Neuronal stem cell (in vitro differentiated cells): ENCODE data around the gene OSBPL10.

Source experiments
- DNase-seq: peaks from one replicate; pipeline ENCODE4 v3.0.0-alpha.2; 2013; ENCODE audit warnings: low spot score
- H2AFZ ChIP-seq: one replicate; pipeline ENCODE4 v1.6.1; 2013; ENCODE audit warnings: mild to moderate bottlenecking, low read length, inconsistent platforms
- H2AK5ac ChIP-seq: 2 replicates; pipeline ENCODE4 v1.6.1; 2013; ENCODE audit warnings: low read depth, mild to moderate bottlenecking, inconsistent platforms, low read length, moderate library complexity, mixed read lengths
- H2BK120ac ChIP-seq: 2 replicates; pipeline ENCODE4 v1.6.1; 2013; ENCODE audit warnings: low read depth, mild to moderate bottlenecking, inconsistent platforms, low read length, moderate library complexity, mixed read lengths
- H2BK12ac ChIP-seq: one replicate; pipeline ENCODE4 v1.6.1; 2013; ENCODE audit warnings: low read length, inconsistent platforms
- H2BK15ac ChIP-seq: 2 replicates; pipeline ENCODE4 v1.6.1; 2013; ENCODE audit warnings: mild to moderate bottlenecking, low read length, inconsistent platforms, mixed read lengths
- H2BK5ac ChIP-seq: one replicate; pipeline ENCODE4 v1.6.1; 2013; ENCODE audit warnings: inconsistent platforms, mild to moderate bottlenecking, low read length, moderate library complexity
- H3K14ac ChIP-seq: one replicate; pipeline ENCODE4 v1.6.1; 2013; ENCODE audit warnings: low read length, inconsistent platforms
- H3K18ac ChIP-seq: 2 replicates; pipeline ENCODE4 v1.6.1; 2013; ENCODE audit warnings: low read length, inconsistent platforms
- H3K23ac ChIP-seq: 2 replicates; pipeline ENCODE4 v1.6.1; 2013; ENCODE audit warnings: low read depth, mild to moderate bottlenecking, mixed read lengths, low read length, inconsistent platforms; ENCODE audit not compliant: poor library complexity
- H3K27ac ChIP-seq: replicated peaks from 3 replicates; pipeline ENCODE4 v1.5.1; 2013; ENCODE audit warnings: low read length, inconsistent platforms
- H3K27me3 ChIP-seq, 3 experiments: 2 replicates each; pipeline ENCODE4 v1.6.1; 2013; ENCODE audit warnings: low read length in 3 of 3, mild to moderate bottlenecking in 2 of 3, inconsistent platforms in 1 of 3, low read depth in 1 of 3, mixed read lengths in 1 of 3, moderate library complexity in 1 of 3; ENCODE audit not compliant: control insufficient read depth in 3 of 3, insufficient read depth in 3 of 3
- H3K36me3 ChIP-seq, 2 donors: replicated peaks in 1 of 2; 2 replicates each; pipeline ENCODE4 v1.6.1; 2013; ENCODE audit warnings: low read length in 2 of 2; ENCODE audit not compliant: control insufficient read depth in 2 of 2, insufficient read depth in 2 of 2
- H3K4ac ChIP-seq: 2 replicates; pipeline ENCODE4 v1.6.1; 2013; ENCODE audit warnings: inconsistent platforms, mild to moderate bottlenecking, low read length, moderate library complexity
- H3K4me1 ChIP-seq, 2 donors: 1 replicate in 1 of 2; 2 replicates in 1 of 2; pipeline ENCODE4 v1.6.1; 2013; ENCODE audit warnings: low read length in 2 of 2, low read depth in 1 of 2; ENCODE audit not compliant: control insufficient read depth in 2 of 2, insufficient read depth in 1 of 2
- H3K4me2 ChIP-seq: one replicate; pipeline ENCODE4 v1.6.1; 2013; ENCODE audit warnings: mild to moderate bottlenecking, low read length, inconsistent platforms; ENCODE audit not compliant: insufficient read depth, poor library complexity, severe bottlenecking
- H3K4me3 ChIP-seq, 2 donors: 2 replicates each; pipeline ENCODE4 v1.5.1; 2013; ENCODE audit warnings: low read length in 2 of 2, mild to moderate bottlenecking in 2 of 2, inconsistent platforms in 1 of 2, moderate library complexity in 1 of 2
- H3K79me1 ChIP-seq: one replicate; pipeline ENCODE4 v1.6.1; 2013; ENCODE audit warnings: low read depth, mild to moderate bottlenecking, inconsistent platforms, low read length, moderate library complexity
- H3K9ac ChIP-seq: one replicate; pipeline ENCODE4 v1.6.1; 2013; ENCODE audit warnings: mild to moderate bottlenecking, low read depth, low read length, inconsistent platforms; ENCODE audit not compliant: poor library complexity
- H3K9me3 ChIP-seq, 2 donors: replicated peaks in 1 of 2; 2 replicates each; pipeline versions ENCODE3 to v1.6.1; 2013; ENCODE audit warnings: low read length in 2 of 2, mild to moderate bottlenecking in 2 of 2, inconsistent platforms in 1 of 2, low read depth in 1 of 2, mixed read lengths in 1 of 2, moderate library complexity in 1 of 2; ENCODE audit not compliant: control insufficient read depth in 2 of 2, insufficient read depth in 1 of 2
- H4K8ac ChIP-seq: one replicate; pipeline ENCODE4 v1.6.1; 2013; ENCODE audit warnings: low read depth, mild to moderate bottlenecking, inconsistent platforms, low read length, moderate library complexity
- H4K91ac ChIP-seq: one replicate; pipeline ENCODE4 v1.6.1; 2013; ENCODE audit warnings: low read length, low read depth, mild to moderate bottlenecking, inconsistent platforms; ENCODE audit not compliant: poor library complexity
- WGBS, 2 donors: extraction: QIAGEN DNeasy Blood & Tissue Kit; methylation state at CpG; one replicate each; pipeline ENCODE4 v1.1.7; 2013; ENCODE audit warnings: missing lambda C conversion rate in 2 of 2, mixed read lengths in 1 of 2; ENCODE audit not compliant: insufficient read length in 2 of 2, insufficient replicate concordance in 1 of 2; ENCODE audit errors: extremely low coverage in 2 of 2; 5-methylcytosine and 5-hydroxymethylcytosine counted together

Gene OSBPL10

GRCh38 chr3:31755926-31756658 lies 225.0 kb downstream of the OSBPL10 start:
- Histone ChIP-seq H3K4me3 (no peak overlapping the region), H3K14ac (no peak overlapping the region), H3K4me2 (no peak overlapping the region), H3K23ac (no peak overlapping the region), H3K4ac (no peak overlapping the region), H2BK15ac (no peak overlapping the region), H3K36me3 (no peaks in the 10 kb centered on the region), H2BK5ac (no peak overlapping the region), H2BK12ac (no peak overlapping the region), H3K4me1 (peaks cover 0 to 3% of the 10 kb centered on the region in 2 donors), H4K91ac (no peak overlapping the region), H3K9ac (no peak overlapping the region), H2AK5ac (no peak overlapping the region), H4K8ac (no peak overlapping the region), H3K9me3 (no peaks in the 10 kb centered on the region), H3K27ac (no peak overlapping the region), H3K27me3 (no peaks in the 10 kb centered on the region), H2BK120ac (no peak overlapping the region), H3K18ac (no peak overlapping the region), H2AFZ (no peak overlapping the region), H3K79me1 (no peaks in the 10 kb centered on the region)
- WGBS, 2 donors, result no CpG with 5 or more reads among the region's 7 CpGs
- DNase-seq, result no peak

DNA sequence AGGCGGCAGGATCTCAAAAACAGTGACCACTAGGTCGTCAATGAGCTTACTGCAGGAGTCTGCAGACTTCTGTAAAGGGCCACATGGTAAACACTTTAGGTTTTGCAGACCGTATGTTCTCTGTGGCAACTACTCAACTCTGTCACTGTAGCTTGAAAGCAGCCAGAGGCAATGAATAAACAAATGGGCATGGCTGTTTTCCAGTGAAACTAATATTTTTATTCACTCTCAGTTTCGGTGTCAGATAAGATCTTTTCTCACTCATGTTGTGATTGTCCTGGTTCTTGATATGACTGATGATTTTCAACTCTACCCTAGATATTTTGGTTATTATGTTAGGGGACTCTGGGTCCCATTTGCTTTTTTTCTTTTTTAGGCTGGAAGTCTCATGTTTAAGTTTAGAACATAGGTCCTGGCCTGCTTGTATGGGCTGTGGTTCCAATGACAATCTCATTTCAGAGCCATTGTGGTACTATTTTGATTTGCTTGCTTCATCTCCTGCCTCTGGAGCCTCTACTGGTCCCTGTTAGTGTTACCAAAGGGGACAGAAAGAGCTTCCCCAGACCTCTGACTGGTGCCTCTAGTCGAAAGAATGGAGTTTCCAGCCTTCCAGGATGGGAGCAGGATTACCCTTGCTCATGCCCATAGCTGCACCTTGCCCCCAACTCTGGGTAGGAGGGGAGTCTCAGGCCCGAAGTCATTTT lies 226.3 kb downstream of the OSBPL10 start:
- WGBS, 2 donors, result no CpG with 5 or more reads among the region's 6 CpGs
- Histone ChIP-seq H3K18ac (no peak overlapping the region), H3K4me1 (peaks cover 0 to 3% of the 10 kb centered on the region in 2 donors), H2BK120ac (no peak overlapping the region), H4K8ac (no peak overlapping the region), H3K79me1 (no peaks in the 10 kb centered on the region), H3K4ac (no peak overlapping the region), H3K4me3 (no peak overlapping the region), H2BK15ac (no peak overlapping the region), H3K4me2 (no peak overlapping the region), H2AFZ (no peak overlapping the region), H3K23ac (no peak overlapping the region), H4K91ac (no peak overlapping the region), H2BK12ac (no peak overlapping the region), H3K9me3 (no peaks in the 10 kb centered on the region), H3K27ac (no peak overlapping the region), H2BK5ac (no peak overlapping the region), H2AK5ac (no peak overlapping the region), H3K27me3 (no peaks in the 10 kb centered on the region), H3K36me3 (no peaks in the 10 kb centered on the region), H3K9ac (no peak overlapping the region), H3K14ac (no peak overlapping the region)
- no peak for DNase-seq

DNA sequence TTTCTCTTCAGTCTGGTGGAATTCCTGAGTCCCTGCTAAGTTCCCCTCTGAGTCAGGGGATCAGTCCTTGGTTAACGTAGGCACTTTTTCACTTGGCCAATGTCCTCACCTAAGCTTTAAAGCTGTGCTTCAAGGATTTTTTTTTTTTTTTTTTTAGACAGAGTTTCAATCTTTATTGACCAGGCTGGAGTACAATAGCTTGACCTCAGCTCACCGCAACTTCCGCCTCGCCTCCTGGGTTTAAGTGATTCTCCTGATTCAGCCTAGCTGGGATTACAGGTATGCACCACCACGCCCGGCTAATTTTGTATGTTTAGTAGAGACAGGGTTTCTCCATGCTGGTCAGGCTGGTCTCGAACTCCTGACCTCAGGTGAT lies 228.0 kb downstream of the OSBPL10 start:
- Histone ChIP-seq H3K79me1 (no peaks in the 10 kb centered on the region), H3K27me3 (no peaks in the 10 kb centered on the region), H4K8ac (no peak overlapping the region), H2BK15ac (no peak overlapping the region), H2AK5ac (no peak overlapping the region), H3K4me1 (peaks cover 0 to 3% of the 10 kb centered on the region in 2 donors), H2BK5ac (no peak overlapping the region), H3K9ac (no peak overlapping the region), H3K4me3 (no peak overlapping the region), H3K14ac (no peak overlapping the region), H2BK12ac (no peak overlapping the region), H2AFZ (no peak overlapping the region), H3K4me2 (no peak overlapping the region), H4K91ac (no peak overlapping the region), H3K4ac (no peak overlapping the region), H3K9me3 (no peaks in the 10 kb centered on the region), H3K27ac (no peak overlapping the region), H3K36me3 (no peaks in the 10 kb centered on the region), H3K18ac (no peak overlapping the region), H2BK120ac (no peak overlapping the region), H3K23ac (no peak overlapping the region)
- no CpG with 5 or more reads among the region's 7 CpGs for WGBS, 2 donors
- DNase-seq, result no peak

- Histone ChIP-seq H3K36me3 (no peaks in the 10 kb centered on the region), H3K4me1 (peaks cover 0 to 3% of the 10 kb centered on the region in 2 donors), H3K79me1 (no peaks in the 10 kb centered on the region), H3K27me3 (no peaks in the 10 kb centered on the region), H2AK5ac (no peak overlapping the region), H2BK5ac (no peak overlapping the region), H3K27ac (no peak overlapping the region), H3K4ac (no peak overlapping the region), H3K18ac (no peak overlapping the region), H2BK12ac (no peak overlapping the region), H3K14ac (no peak overlapping the region), H3K9me3 (no peaks in the 10 kb centered on the region), H2BK15ac (no peak overlapping the region), H3K4me2 (no peak overlapping the region), H3K23ac (no peak overlapping the region), H3K9ac (no peak overlapping the region), H4K8ac (no peak overlapping the region), H2AFZ (no peak overlapping the region), H3K4me3 (no peak overlapping the region), H4K91ac (no peak overlapping the region), H2BK120ac (no peak overlapping the region)
- no peak for DNase-seq
- no CpG with 5 or more reads among the region's 7 CpGs for WGBS, 2 donors
Measured at GRCh38 chr3:31752305-31753049, 228.6 kb downstream of the OSBPL10 start.
